Spleen (tissue), 11 donors: ENCODE data around the gene GBX2. TPM values are rescaled to one million over a fixed set of nuclear protein-coding genes. Genes with fewer than 3 reads are reported as not detected.
"Not testable (repeated sequence)": the region's sequence is repeated elsewhere in the genome, so short reads cannot be mapped to it uniquely, and the experiment has no call there.

Source experiments
- DNase-seq: peaks from one replicate; pipeline ENCODE4 v3.0.0-alpha.2; 2020
- H3K27ac ChIP-seq, 8 donors: fragments of 200-600 bp; sonication (generic) in 7 of 8; 1 replicate in 4 of 8; 2 replicates in 4 of 8; pipeline versions ENCODE4 v1.5.0 to v1.8.0; 2016 to 2021; ENCODE audit warnings: inconsistent platforms in 4 of 8, mild to moderate bottlenecking in 4 of 8, moderate library complexity in 1 of 8
- H3K27me3 ChIP-seq, 7 donors: fragments of 200-600 bp; sonication (generic) in 6 of 7; replicated peaks in 1 of 7; 1 replicate in 4 of 7; 2 replicates in 3 of 7; pipeline versions ENCODE4 v1.5.0 to v1.8.0; 2016 to 2021; ENCODE audit warnings: inconsistent platforms in 3 of 7, mild to moderate bottlenecking in 1 of 7
- H3K36me3 ChIP-seq, 6 donors: fragments of 200-600 bp; sonication (generic) in 5 of 6; 1 replicate in 4 of 6; 2 replicates in 2 of 6; pipeline versions ENCODE4 v1.5.0 to v1.8.0; 2016 to 2021; ENCODE audit warnings: inconsistent platforms in 2 of 6
- H3K4me1 ChIP-seq, 6 donors: fragments of 200-600 bp; sonication (generic) in 5 of 6; 1 replicate in 3 of 6; 2 replicates in 3 of 6; pipeline versions ENCODE4 v1.5.0 to v1.8.0; 2016 to 2021; ENCODE audit warnings: inconsistent platforms in 3 of 6
- H3K4me3 ChIP-seq, 8 donors: fragments of 200-600 bp; sonication (generic) in 7 of 8; 1 replicate in 4 of 8; 2 replicates in 4 of 8; pipeline versions ENCODE4 v1.5.0 to v1.8.0; 2016 to 2021; ENCODE audit warnings: inconsistent platforms in 4 of 8, mild to moderate bottlenecking in 4 of 8, moderate library complexity in 2 of 8
- H3K9me3 ChIP-seq, 8 donors: fragments of 200-600 bp; sonication (generic) in 7 of 8; 1 replicate in 4 of 8; 2 replicates in 4 of 8; pipeline versions ENCODE4 v1.5.0 to v1.8.0; 2016 to 2021; ENCODE audit warnings: inconsistent platforms in 4 of 8
- POLR2A ChIP-seq, 3 donors: fragments of 450-650 bp; IDR thresholded peaks; one replicate each; pipeline ENCODE4 v1.5.1; 2017; ENCODE audit warnings: antibody characterized with exemption in 3 of 3, mild to moderate bottlenecking in 1 of 3
- POLR2AphosphoS5 ChIP-seq, 3 donors: sonication (generic); formaldehyde crosslinking; IDR thresholded peaks; one replicate each; pipeline ENCODE4 v1.5.1; 2017; ENCODE audit warnings: antibody characterized with exemption in 3 of 3
- WGBS, 5 donors: extraction: QIAGEN DNeasy Blood & Tissue Kit in 3 of 5; methylation state at CpG; one replicate each; pipeline versions ENCODE4 v1.1.5 to v1.1.7; 2013 to 2018; 5-methylcytosine and 5-hydroxymethylcytosine counted together
- intact Hi-C: fragments of 100-400 bp; cut with DNase I; formaldehyde crosslinking; loops from one replicate; pipeline ENCODE4 v1.15.0; 2023; ENCODE audit warnings: low total_unique reads
- polyA plus RNA-seq, 3 donors: library from polyadenylated mRNA; stranded (reverse); fragments of 200-250 nt; gene quantifications; one replicate each; pipeline ENCODE4 v1.2.1, GENCODE V29; 2013
- total RNA-seq, 7 donors: library from RNA; depleted of rRNA in 3 of 7; stranded (reverse); fragments of >200 nt in 3 of 7; fragmentation: NEBNext Ultra II Directional in 4 of 7; extraction: Animal tissue kit (Norgen Biotek cat#: 25700) in 4 of 7; gene quantifications; one replicate each; pipeline versions ENCODE4 v1.1.0 to v1.2.1, GENCODE V29; 2016 to 2021
- TF ChIP-seq, protein P1 (sequence below), 11 experiments: fragments of 200-600 bp in 7 of 11; fragments of 450-650 bp in 4 of 11; sonication (generic) in 4 of 11; IDR thresholded peaks in 8 of 11; conservative IDR thresholded peaks in 3 of 11; 1 replicate in 7 of 11; 2 replicates in 4 of 11; pipeline versions ENCODE4 v1.4.0 to v1.8.0; 2016 to 2021; ENCODE audit warnings: antibody characterized with exemption in 11 of 11, inconsistent platforms in 4 of 11, mild to moderate bottlenecking in 1 of 11
- donor health status: healthy with polysubstance abuse.
- donor health status: DM: no; HTN: no; CAD: no; lungs with moderate emphysema.
- donor health status: DM: no; HTN: no; CAD: no.
- donor health status: Bipolar disorder and iron deficiency.
- donor health status: healthy.
- donor health status: DM: no; HTN: no; CAD: no.
- donor health status: DM: yes; HTN: yes; CAD: no.

The GBX2 gene
- total and polyA plus RNA-seq, 10 donors = 0.69 TPM; not detected in 9

DNA sequence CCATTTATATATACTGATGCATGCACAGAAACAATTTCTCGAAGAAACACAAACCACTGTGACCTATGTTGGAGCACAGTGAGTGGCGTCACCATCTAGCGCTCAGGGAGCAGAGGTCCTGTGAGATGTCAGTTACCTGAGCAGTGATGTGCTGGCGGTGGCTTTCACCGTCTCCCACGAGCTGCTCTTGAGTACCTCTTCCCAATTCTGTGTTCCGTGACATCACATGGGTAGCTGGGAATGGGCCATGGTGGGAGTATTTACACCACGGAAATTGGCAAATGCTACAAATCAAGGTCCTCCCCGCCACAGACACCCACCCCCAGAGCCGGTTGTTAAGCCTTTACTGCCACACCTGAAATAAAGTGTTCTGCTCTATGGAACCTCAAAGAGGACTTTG lies 24.4 kb downstream of the GBX2 start:
- no peaks in the 10 kb centered on the region for H3K4me1 ChIP-seq
- H3K27ac ChIP-seq = no peak overlapping the region
- no peak overlapping the region for H3K4me3 ChIP-seq
- no peaks in the 10 kb centered on the region for H3K36me3 ChIP-seq
- H3K27me3 ChIP-seq = peaks cover 0 to 63% (median 4%) of the 10 kb centered on the region in 7 donors
- TF ChIP-seq POLR2AphosphoS5 (IDR thresholded peaks at IDR 0.05) (no peak), POLR2A (IDR thresholded peaks at IDR 0.05) (no peak)
- TF ChIP-seq, protein P1, sequence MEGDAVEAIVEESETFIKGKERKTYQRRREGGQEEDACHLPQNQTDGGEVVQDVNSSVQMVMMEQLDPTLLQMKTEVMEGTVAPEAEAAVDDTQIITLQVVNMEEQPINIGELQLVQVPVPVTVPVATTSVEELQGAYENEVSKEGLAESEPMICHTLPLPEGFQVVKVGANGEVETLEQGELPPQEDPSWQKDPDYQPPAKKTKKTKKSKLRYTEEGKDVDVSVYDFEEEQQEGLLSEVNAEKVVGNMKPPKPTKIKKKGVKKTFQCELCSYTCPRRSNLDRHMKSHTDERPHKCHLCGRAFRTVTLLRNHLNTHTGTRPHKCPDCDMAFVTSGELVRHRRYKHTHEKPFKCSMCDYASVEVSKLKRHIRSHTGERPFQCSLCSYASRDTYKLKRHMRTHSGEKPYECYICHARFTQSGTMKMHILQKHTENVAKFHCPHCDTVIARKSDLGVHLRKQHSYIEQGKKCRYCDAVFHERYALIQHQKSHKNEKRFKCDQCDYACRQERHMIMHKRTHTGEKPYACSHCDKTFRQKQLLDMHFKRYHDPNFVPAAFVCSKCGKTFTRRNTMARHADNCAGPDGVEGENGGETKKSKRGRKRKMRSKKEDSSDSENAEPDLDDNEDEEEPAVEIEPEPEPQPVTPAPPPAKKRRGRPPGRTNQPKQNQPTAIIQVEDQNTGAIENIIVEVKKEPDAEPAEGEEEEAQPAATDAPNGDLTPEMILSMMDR (IDR thresholded peaks at IDR 0.05 in 8 of 11, conservative IDR thresholded peaks at IDR 0.05 in 3 of 11) = no peak
- intact Hi-C loops = no loop called here
- H3K9me3 ChIP-seq = no peaks in the 10 kb centered on the region
- 86 to 95% (median 93%) methylated on average over 10 of the region's 10 CpGs for WGBS, 5 donors
- DNase-seq = no peak

DNA sequence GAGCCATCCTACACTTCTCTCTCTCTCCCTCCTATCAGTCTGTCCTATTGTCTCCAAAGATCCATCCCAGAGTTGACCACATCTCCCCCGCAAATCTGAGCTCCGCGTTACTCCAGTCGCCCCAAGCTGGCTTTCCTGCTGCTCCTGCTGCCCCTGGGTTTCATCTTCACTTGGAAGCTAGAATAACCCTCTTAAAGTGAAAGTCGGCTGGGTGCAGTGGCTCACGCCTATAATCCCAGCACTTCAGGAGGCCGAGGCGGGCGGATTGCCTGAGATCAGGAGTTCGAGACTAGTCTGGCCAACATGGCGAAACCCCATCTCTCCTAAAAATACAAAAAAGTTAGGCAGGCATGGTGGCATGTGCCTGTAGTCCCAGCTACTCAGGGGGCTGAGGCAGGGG lies 26.6 kb downstream of the GBX2 start:
- WGBS, 5 donors = 89 to 93% (median 90%) methylated on average over 11 of the region's 11 CpGs
- H3K36me3 ChIP-seq, intact Hi-C loops, H3K27ac ChIP-seq, H3K4me1 ChIP-seq, H3K4me3 ChIP-seq, DNase-seq, H3K9me3 ChIP-seq: not testable (repeated sequence)
- peaks cover 0 to 60% (median 4%) of the 10 kb centered on the region in 7 donors for H3K27me3 ChIP-seq

DNA sequence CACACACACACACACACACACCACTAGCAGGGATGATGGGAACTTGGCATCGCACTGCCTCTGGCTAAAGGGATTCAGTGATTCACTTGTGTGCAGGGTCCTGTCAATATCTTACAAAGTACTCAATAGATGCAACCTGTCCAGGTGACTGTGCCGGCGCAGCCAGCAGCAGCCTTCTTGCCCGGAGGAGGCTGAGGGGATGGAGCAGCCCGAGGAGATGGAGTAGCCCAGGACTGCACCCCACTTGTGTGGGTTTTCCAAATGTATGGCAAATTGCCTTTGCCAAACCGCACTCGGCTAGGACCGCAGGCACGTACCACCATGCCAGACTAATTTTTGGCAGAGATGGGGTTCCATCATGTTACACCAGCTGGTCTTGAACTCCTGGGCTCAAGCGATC lies 31.1 kb downstream of the GBX2 start:
- no peak for DNase-seq
- 95 to 99% (median 95%) methylated on average over 10 of the region's 10 CpGs for WGBS, 5 donors
- TF ChIP-seq POLR2A (IDR thresholded peaks at IDR 0.05) = no peak
- TF ChIP-seq, protein P1 (IDR thresholded peaks at IDR 0.05 in 8 of 11, conservative IDR thresholded peaks at IDR 0.05 in 3 of 11) = no peak
- no peak for TF ChIP-seq POLR2AphosphoS5 (IDR thresholded peaks at IDR 0.05)

DNA sequence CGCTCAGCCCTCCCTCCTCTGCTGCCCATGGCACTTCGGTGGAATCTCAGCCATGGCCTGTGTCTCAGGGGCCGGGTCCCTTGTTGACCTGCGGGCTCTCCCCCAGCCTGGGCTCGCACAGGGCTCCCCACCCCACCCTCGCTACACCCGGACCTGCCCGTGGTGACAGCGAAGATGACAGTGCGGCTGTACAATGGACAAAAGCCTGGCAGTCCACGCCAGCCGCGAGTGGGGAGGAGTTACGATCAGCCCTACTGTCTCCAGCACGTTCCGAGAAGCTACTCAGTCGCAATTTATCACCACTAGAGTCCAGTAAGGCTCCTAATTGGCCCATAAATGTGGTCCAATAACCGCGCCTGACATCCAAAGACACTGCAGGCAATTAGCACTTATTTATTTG lies 31.6 kb downstream of the GBX2 start:
- Histone ChIP-seq H3K27me3 (peaks cover 0 to 19% (median 0%) of the 10 kb centered on the region in 7 donors), H3K4me3 (no peak overlapping the region), H3K9me3 (no peaks in the 10 kb centered on the region), H3K36me3 (no peaks in the 10 kb centered on the region), H3K4me1 (no peaks in the 10 kb centered on the region), H3K27ac (no peak overlapping the region)
- no peak for DNase-seq
- WGBS, 5 donors = 78 to 88% (median 86%) methylated on average over 18 to 19 of the region's 19 CpGs
- intact Hi-C loops = no loop called here
- TF ChIP-seq POLR2AphosphoS5 (IDR thresholded peaks at IDR 0.05) = no peak
- TF ChIP-seq POLR2A (IDR thresholded peaks at IDR 0.05) = no peak
- TF ChIP-seq, protein P1 (IDR thresholded peaks at IDR 0.05 in 8 of 11, conservative IDR thresholded peaks at IDR 0.05 in 3 of 11) = no peak

More for the DNA sequence above, 31.1 kb downstream of the GBX2 start:
- H3K4me1 ChIP-seq = no peaks in the 10 kb centered on the region
- H3K9me3 ChIP-seq = no peaks in the 10 kb centered on the region
- peaks cover 0 to 25% (median 0%) of the 10 kb centered on the region in 7 donors for H3K27me3 ChIP-seq
- no peaks in the 10 kb centered on the region for H3K36me3 ChIP-seq
- no peak overlapping the region for H3K4me3 ChIP-seq
- intact Hi-C loops = no loop called here
- no peak overlapping the region for H3K27ac ChIP-seq
